HCT116 (cell line): Measurements from ENCODE around the gene OSBPL10. TPM values are rescaled to one million over a fixed set of nuclear protein-coding genes. Genes with fewer than 3 reads are reported as not detected.

Experiments used
- ATAC-seq: fragments of 200-7000 bp; cut with Tn5 transposase; 2 replicates; pipeline ENCODE4 v1.9.1; 2020; ENCODE audit warnings: mild to moderate bottlenecking, moderate library complexity
- BruUV-seq: library from RNA; stranded (reverse); fragments of 400-500 nt; replicated peaks from 2 replicates; lab custom pipeline; 2021; lab: Mats Ljungman, UMichigan
- CTCF ChIA-PET: fragments of 300-600 bp; sonication (Branson Sonifier 250); formaldehyde crosslinking; loops from one replicate; lab custom pipeline; 2021; ENCODE audit warnings: antibody characterized with exemption; lab: Charles Lee
- POLR2A ChIA-PET: fragments of 300-600, 350-600 bp; sonication (Branson Sonifier 250); formaldehyde crosslinking; loops from one replicate; lab custom pipeline; 2021; ENCODE audit warnings: antibody characterized with exemption; lab: Charles Lee
- RAD21 ChIA-PET, 2 experiments: fragments of 300-600 bp; sonication (Branson Sonifier 250); formaldehyde crosslinking; loops; one replicate each; lab custom pipeline; 2023; ENCODE audit warnings: low total read pairs in 2 of 2; ENCODE audit not compliant: uncharacterized antibody in 2 of 2, unreplicated experiment in 2 of 2, low non-redundant PET in 1 of 2; lab: Charles Lee
- DNase-seq: peaks from one replicate; pipeline ENCODE4 v3.0.0-alpha.2; 2010; ENCODE audit warnings: low read depth, low spot score
- H2AFZ ChIP-seq: fragments of 200-600 bp; shearing (Covaris generic), sonication (generic); 2 replicates; pipeline ENCODE4 v1.6.1; 2017; ENCODE audit warnings: low read depth, mixed run types, mixed read lengths, antibody characterized with exemption, low read length; ENCODE audit not compliant: poor library complexity, severe bottlenecking
- H3K27ac ChIP-seq: 2 replicates; pipeline ENCODE4 v1.5.1; 2012; ENCODE audit warnings: low read depth, low read length
- H3K27me3 ChIP-seq: fragments of 200-600 bp; sonication (generic); 2 replicates; pipeline ENCODE4 v1.6.1; 2016; ENCODE audit warnings: mixed run types, low read length, mixed read lengths; ENCODE audit not compliant: insufficient read depth
- H3K36me3 ChIP-seq, 2 experiments: fragments of 200-500 bp in 1 of 2; fragments of 200-600 bp in 1 of 2; sonication (Bioruptor generic) in 1 of 2; sonication (generic) in 1 of 2; 2 replicates each; pipeline versions ENCODE4 v1.5.1 to v1.6.1; 2014 to 2016; ENCODE audit warnings: low read length in 2 of 2, inconsistent platforms in 1 of 2, mixed read lengths in 1 of 2, mixed run types in 1 of 2; ENCODE audit not compliant: insufficient read depth in 2 of 2, control insufficient read depth in 1 of 2
- H3K4me1 ChIP-seq, 2 experiments: fragments of 200-600 bp in 1 of 2; sonication (generic) in 1 of 2; 2 replicates each; pipeline versions ENCODE4 v1.5.1 to v1.6.1; 2012 to 2017; ENCODE audit warnings: low read length in 2 of 2, inconsistent platforms in 1 of 2, mild to moderate bottlenecking in 1 of 2, mixed read lengths in 1 of 2, mixed run types in 1 of 2, moderate library complexity in 1 of 2; ENCODE audit not compliant: insufficient read depth in 2 of 2, control insufficient read depth in 1 of 2
- H3K4me2 ChIP-seq: fragments of 200-600 bp; sonication (generic); 2 replicates; pipeline ENCODE4 v1.6.1; 2017; ENCODE audit warnings: mixed run types, low read length, mixed read lengths
- H3K4me3 ChIP-seq, 2 experiments: fragments of 200-600 bp in 1 of 2; sonication (generic) in 1 of 2; replicated peaks in 1 of 2; 2 replicates each; pipeline ENCODE4 v1.5.1; 2011 to 2016; ENCODE audit warnings: low read length in 2 of 2, control low read depth in 1 of 2, low read depth in 1 of 2, mild to moderate bottlenecking in 1 of 2, mixed read lengths in 1 of 2, mixed run types in 1 of 2
- H3K79me2 ChIP-seq: fragments of 200-600 bp; sonication (generic); 2 replicates; pipeline ENCODE4 v1.6.1; 2017; ENCODE audit warnings: mild to moderate bottlenecking, mixed run types, low read length, moderate library complexity, mixed read lengths; ENCODE audit not compliant: insufficient read depth
- H3K9ac ChIP-seq: fragments of 200-600 bp; sonication (generic); 2 replicates; pipeline ENCODE4 v1.6.1; 2016; ENCODE audit warnings: low read length, mixed read lengths
- H3K9me2 ChIP-seq: fragments of 200-600 bp; sonication (generic), shearing (Covaris generic); 2 replicates; pipeline ENCODE4 v1.6.1; 2017; ENCODE audit warnings: mixed run types, mild to moderate bottlenecking, moderate library complexity; ENCODE audit not compliant: insufficient read depth
- H3K9me3 ChIP-seq, 2 experiments: fragments of 200-500 bp in 1 of 2; fragments of 200-600 bp in 1 of 2; sonication (Bioruptor generic) in 1 of 2; sonication (generic) in 1 of 2; 2 replicates each; pipeline ENCODE4 v1.6.1; 2014 to 2017; ENCODE audit warnings: low read length in 2 of 2, mixed read lengths in 2 of 2, inconsistent platforms in 1 of 2, low read depth in 1 of 2, mild to moderate bottlenecking in 1 of 2, mixed run types in 1 of 2, moderate library complexity in 1 of 2; ENCODE audit not compliant: control insufficient read depth in 1 of 2, insufficient read depth in 1 of 2
- H4K20me1 ChIP-seq: fragments of 200-600 bp; sonication (generic), shearing (Covaris generic); 2 replicates; pipeline ENCODE4 v1.6.1; 2017; ENCODE audit warnings: mixed run types, mild to moderate bottlenecking, moderate library complexity; ENCODE audit not compliant: insufficient read depth
- EGR1 ChIP-seq: IDR thresholded peaks from 2 replicates; pipeline ENCODE4 v1.6.1; 2012; ENCODE audit warnings: low read depth
- EZH2phosphoT487 ChIP-seq: fragments of 200-600 bp; IDR thresholded peaks from 2 replicates; pipeline ENCODE4 v1.6.1; 2018; ENCODE audit warnings: antibody characterized with exemption, borderline replicate concordance
- FOSL1 ChIP-seq: IDR thresholded peaks from 2 replicates; pipeline ENCODE4 v1.6.1; 2012; ENCODE audit warnings: low read depth
- POLR2AphosphoS5 ChIP-seq: IDR thresholded peaks from 2 replicates; pipeline ENCODE4 v1.6.1; 2011; ENCODE audit warnings: mild to moderate bottlenecking, low read depth, low read length, moderate library complexity
- RAD21 ChIP-seq: IDR thresholded peaks from 2 replicates; pipeline ENCODE4 v1.6.1; 2012; ENCODE audit warnings: low read depth, mild to moderate bottlenecking
- SIN3A ChIP-seq: IDR thresholded peaks from 2 replicates; pipeline ENCODE4 v1.6.1; 2012; ENCODE audit warnings: low read depth
- SP1 ChIP-seq: IDR thresholded peaks from 2 replicates; pipeline ENCODE4 v1.6.1; 2012; ENCODE audit warnings: low read depth
- SRF ChIP-seq: IDR thresholded peaks from 2 replicates; pipeline ENCODE4 v1.6.1; 2012; ENCODE audit warnings: low read depth
- YY1 ChIP-seq: IDR thresholded peaks from 2 replicates; pipeline ENCODE4 v1.6.1; 2011; ENCODE audit warnings: low read length, low read depth, moderate library complexity, mild to moderate bottlenecking; ENCODE audit not compliant: insufficient replicate concordance; ENCODE audit errors: extremely low read depth
- ZBTB33 ChIP-seq: IDR thresholded peaks from 2 replicates; pipeline ENCODE4 v1.6.1; 2011; ENCODE audit warnings: mild to moderate bottlenecking, low read length, moderate library complexity; ENCODE audit not compliant: insufficient replicate concordance; ENCODE audit errors: extremely low read depth
- ZFX ChIP-seq: fragments of 450-650 bp; IDR thresholded peaks from 2 replicates; pipeline ENCODE4 v1.6.1; 2017
- ZNF274 ChIP-seq: fragments of 200-500 bp; sonication (Bioruptor generic); IDR thresholded peaks from 2 replicates; pipeline ENCODE4 v1.6.1; 2014; ENCODE audit warnings: mild to moderate bottlenecking, low read depth, low read length, inconsistent platforms
- intact Hi-C: fragments of 100-400 bp; cut with micrococcal nuclease; formaldehyde crosslinking; loops from 2 replicates; pipeline ENCODE4 v1.10.0; 2022
- total RNA-seq: library from RNA; stranded (reverse); gene quantifications from one replicate; pipeline ENCODE4 v1.2.1, GENCODE V29; 2021; ENCODE audit not compliant: unreplicated experiment
- TF ChIP-seq, protein P1 (sequence below): IDR thresholded peaks from 2 replicates; pipeline ENCODE4 v1.6.1; 2012; ENCODE audit warnings: low read depth
- TF ChIP-seq, protein P2 (sequence below): IDR thresholded peaks from 2 replicates; pipeline ENCODE4 v1.6.1; 2012

Gene OSBPL10
- total RNA-seq, 1 experiment from 2014 or later: 25.8 TPM

DNA sequence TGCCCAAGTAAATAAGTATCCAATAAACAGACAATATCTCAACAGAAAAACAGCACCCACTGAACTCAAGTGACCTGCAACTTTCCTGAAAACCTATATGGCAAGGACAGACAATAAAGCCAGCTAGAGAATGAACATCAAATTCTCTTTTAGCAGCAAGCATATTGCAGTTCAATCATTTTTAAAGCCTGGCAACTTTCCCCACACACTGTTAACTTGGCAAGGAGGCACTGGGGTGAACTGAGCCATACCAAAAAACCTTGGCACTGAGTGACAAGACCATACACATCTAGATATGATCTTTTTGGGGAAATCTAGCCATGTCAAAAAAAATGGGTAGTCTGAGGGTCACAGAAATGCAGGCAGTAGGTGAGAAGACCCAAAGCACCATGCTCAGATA is 273.8 kb downstream of the OSBPL10 start:
- no peaks in the 10 kb centered on the region for H3K27me3 ChIP-seq
- H2AFZ ChIP-seq: no peak overlapping the region
- no peak for TF ChIP-seq SP1
- TF ChIP-seq YY1: no peak
- TF ChIP-seq SIN3A: no peak
- H3K9ac ChIP-seq: no peak overlapping the region
- RAD21 ChIA-PET: no interaction called here
- H3K4me2 ChIP-seq: no peak overlapping the region
- intact Hi-C loops: no loop called here
- POLR2A ChIA-PET: no interaction called here
- H3K9me3 ChIP-seq: no peaks in the 10 kb centered on the region
- BruUV-seq: no TSS peak
- ATAC-seq (no peak), DNase-seq (no peak)
- no peak overlapping the region for H3K27ac ChIP-seq
- no peaks in the 10 kb centered on the region for H3K9me2 ChIP-seq
- H3K36me3 ChIP-seq: no peaks in the 10 kb centered on the region
- no peaks in the 10 kb centered on the region for H3K79me2 ChIP-seq
- H3K4me3 ChIP-seq: no peak overlapping the region
- H4K20me1 ChIP-seq: no peaks in the 10 kb centered on the region
- peaks cover 13 to 16% of the 10 kb centered on the region in 2 experiments for H3K4me1 ChIP-seq
- CTCF ChIA-PET: no interaction called here

- DNase-seq (no peak), ATAC-seq (no peak)
- Histone ChIP-seq H2AFZ (no peak overlapping the region), H3K27ac (no peak overlapping the region), H3K4me3 (no peak overlapping the region), H3K4me2 (no peak overlapping the region), H4K20me1 (no peaks in the 10 kb centered on the region), H3K9ac (no peak overlapping the region), H3K9me3 (no peaks in the 10 kb centered on the region), H3K79me2 (no peaks in the 10 kb centered on the region), H3K9me2 (no peaks in the 10 kb centered on the region), H3K4me1 (peaks cover 13 to 16% of the 10 kb centered on the region in 2 experiments), H3K27me3 (no peaks in the 10 kb centered on the region), H3K36me3 (no peaks in the 10 kb centered on the region)
- CTCF ChIA-PET: no interaction called here
- no TSS peak for BruUV-seq
- intact Hi-C loops: no loop called here
- RAD21 ChIA-PET: no interaction called here
- no peak for TF ChIP-seq SP1
- TF ChIP-seq EGR1: no peak
- TF ChIP-seq POLR2AphosphoS5: no peak
- TF ChIP-seq, protein P1, sequence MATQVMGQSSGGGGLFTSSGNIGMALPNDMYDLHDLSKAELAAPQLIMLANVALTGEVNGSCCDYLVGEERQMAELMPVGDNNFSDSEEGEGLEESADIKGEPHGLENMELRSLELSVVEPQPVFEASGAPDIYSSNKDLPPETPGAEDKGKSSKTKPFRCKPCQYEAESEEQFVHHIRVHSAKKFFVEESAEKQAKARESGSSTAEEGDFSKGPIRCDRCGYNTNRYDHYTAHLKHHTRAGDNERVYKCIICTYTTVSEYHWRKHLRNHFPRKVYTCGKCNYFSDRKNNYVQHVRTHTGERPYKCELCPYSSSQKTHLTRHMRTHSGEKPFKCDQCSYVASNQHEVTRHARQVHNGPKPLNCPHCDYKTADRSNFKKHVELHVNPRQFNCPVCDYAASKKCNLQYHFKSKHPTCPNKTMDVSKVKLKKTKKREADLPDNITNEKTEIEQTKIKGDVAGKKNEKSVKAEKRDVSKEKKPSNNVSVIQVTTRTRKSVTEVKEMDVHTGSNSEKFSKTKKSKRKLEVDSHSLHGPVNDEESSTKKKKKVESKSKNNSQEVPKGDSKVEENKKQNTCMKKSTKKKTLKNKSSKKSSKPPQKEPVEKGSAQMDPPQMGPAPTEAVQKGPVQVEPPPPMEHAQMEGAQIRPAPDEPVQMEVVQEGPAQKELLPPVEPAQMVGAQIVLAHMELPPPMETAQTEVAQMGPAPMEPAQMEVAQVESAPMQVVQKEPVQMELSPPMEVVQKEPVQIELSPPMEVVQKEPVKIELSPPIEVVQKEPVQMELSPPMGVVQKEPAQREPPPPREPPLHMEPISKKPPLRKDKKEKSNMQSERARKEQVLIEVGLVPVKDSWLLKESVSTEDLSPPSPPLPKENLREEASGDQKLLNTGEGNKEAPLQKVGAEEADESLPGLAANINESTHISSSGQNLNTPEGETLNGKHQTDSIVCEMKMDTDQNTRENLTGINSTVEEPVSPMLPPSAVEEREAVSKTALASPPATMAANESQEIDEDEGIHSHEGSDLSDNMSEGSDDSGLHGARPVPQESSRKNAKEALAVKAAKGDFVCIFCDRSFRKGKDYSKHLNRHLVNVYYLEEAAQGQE: no peak
- no peak for TF ChIP-seq SRF
- TF ChIP-seq EZH2phosphoT487: no peak
- no peak for TF ChIP-seq FOSL1
- no peak for TF ChIP-seq ZNF274
- TF ChIP-seq ZBTB33: no peak
- no peak for TF ChIP-seq SIN3A
- no peak for TF ChIP-seq ZFX
- TF ChIP-seq RAD21: no peak
- TF ChIP-seq, protein P2, sequence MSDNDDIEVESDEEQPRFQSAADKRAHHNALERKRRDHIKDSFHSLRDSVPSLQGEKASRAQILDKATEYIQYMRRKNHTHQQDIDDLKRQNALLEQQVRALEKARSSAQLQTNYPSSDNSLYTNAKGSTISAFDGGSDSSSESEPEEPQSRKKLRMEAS: no peak
- TF ChIP-seq, all 23 proteins: peak for 0
- POLR2A ChIA-PET: no interaction called here
These were observed 275.3 kb downstream of the OSBPL10 start for GRCh38 chr3:31705736-31706135.
